Measurements from ENCODE around the gene NANS.
"Not testable (repeated sequence)": the region's sequence is repeated elsewhere in the genome, so short reads cannot be mapped to it uniquely, and the experiment has no call there.

The NANS gene

GRCh38 chr9:98104445-98104881 lies 47.9 kb downstream of the NANS start:
- DNase-seq: no peak

- DNase-seq: no peak
Observed at GRCh38 chr9:98105006-98105405, 48.5 kb downstream of the NANS start.

- no peak for DNase-seq
Observed at GRCh38 chr9:98107926-98108325, 51.4 kb downstream of the NANS start.

- peak; percentile 61 for DNase-seq
Observed at GRCh38 chr9:98108531-98109031, 52.0 kb downstream of the NANS start.

GRCh38 chr9:98109052-98109451 lies 52.5 kb downstream of the NANS start:
- peak; percentile 41 for DNase-seq

- not testable (repeated sequence) for DNase-seq
Observed at GRCh38 chr9:98117097-98117496, 60.6 kb downstream of the NANS start.

- DNase-seq: peak; percentile 66
Observed at GRCh38 chr9:98117984-98118639, 61.6 kb downstream of the NANS start.

- DNase-seq: peak; percentile 68
Observed at GRCh38 chr9:98118640-98119601, 62.4 kb downstream of the NANS start, which contains the start of gene TRIM14. TSS of gene TRIM14 (minus strand) at chr9:98119222. CDS start at chr9:98119188, 34 bp downstream.

GRCh38 chr9:98120476-98120875 lies 63.9 kb downstream of the NANS start:
- DNase-seq: no peak

- peak; percentile 36 for DNase-seq
Observed at GRCh38 chr9:98121058-98121457, 64.5 kb downstream of the NANS start.

GRCh38 chr9:98124091-98124490 lies 67.6 kb downstream of the NANS start:
- not testable (repeated sequence) for DNase-seq

- DNase-seq: no peak
Observed at GRCh38 chr9:98124637-98125426, 68.3 kb downstream of the NANS start.

GRCh38 chr9:98127226-98127625 lies 70.7 kb downstream of the NANS start:
- DNase-seq: no peak

GRCh38 chr9:98128316-98128715 lies 71.8 kb downstream of the NANS start:
- DNase-seq: no peak

GRCh38 chr9:98129451-98129881 lies 72.9 kb downstream of the NANS start:
- no peak for DNase-seq

- not testable (repeated sequence) for DNase-seq
Observed at GRCh38 chr9:98130060-98130459, 73.5 kb downstream of the NANS start.

- DNase-seq: no peak
Observed at GRCh38 chr9:98130576-98131228, 74.2 kb downstream of the NANS start.

GRCh38 chr9:98132158-98132557 lies 75.6 kb downstream of the NANS start:
- no peak for DNase-seq

Measured in CD4-positive, alpha-beta T cell treated with Interleukin-6 for 4 hours (primary cell).